Measurements from ENCODE around the gene SH3BP5.

SH3BP5 gene

GRCh38 chr3:15324379-15324808, 8.0 kb downstream of the SH3BP5 start:
- DNase-seq, result no peak

DNA sequence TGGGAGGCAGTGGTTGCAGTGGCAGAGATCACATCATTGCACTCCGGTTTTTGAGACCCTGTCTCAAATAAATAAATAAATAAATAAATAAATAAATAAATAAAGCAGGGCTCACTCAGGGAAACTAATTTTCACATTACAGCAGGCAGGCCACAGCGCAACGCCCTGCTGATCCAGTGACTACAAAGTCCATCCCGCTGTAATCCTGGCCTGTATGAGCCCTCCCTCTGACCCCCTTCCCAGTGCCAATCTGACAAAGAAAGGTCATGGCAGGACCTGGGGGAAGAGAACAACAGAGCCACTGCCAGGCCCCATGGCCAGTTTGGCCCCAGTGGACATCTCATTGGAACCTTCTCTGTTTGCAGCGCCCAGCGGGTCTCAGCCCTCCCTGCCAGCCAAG, 9.3 kb downstream of the SH3BP5 start:
- no peak for DNase-seq

- DNase-seq, result no peak
These were observed 11.0 kb downstream of the SH3BP5 start for GRCh38 chr3:15321349-15321748.

GRCh38 chr3:15319575-15319974, 12.8 kb downstream of the SH3BP5 start:
- DNase-seq, result no peak

DNA sequence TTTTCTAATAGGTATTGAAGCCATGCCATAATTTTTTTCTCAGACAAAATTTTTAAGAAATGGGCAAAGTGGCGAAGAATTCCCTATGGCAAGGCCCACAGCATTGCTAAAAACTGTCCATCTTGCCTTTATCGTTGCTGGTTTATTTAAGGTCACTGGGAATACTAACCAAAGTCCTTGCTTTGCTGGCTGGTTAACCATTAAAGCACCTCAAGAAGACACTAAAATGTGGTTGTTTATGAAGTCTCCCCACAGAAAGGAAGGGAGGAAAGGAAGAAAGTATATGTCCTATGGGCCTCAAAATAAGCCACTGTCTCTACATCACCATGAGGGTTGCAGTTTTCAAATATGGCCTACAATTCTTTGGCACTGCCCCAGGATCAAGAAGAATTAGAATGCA, 13.2 kb downstream of the SH3BP5 start:
- DNase-seq, result no peak

DNA sequence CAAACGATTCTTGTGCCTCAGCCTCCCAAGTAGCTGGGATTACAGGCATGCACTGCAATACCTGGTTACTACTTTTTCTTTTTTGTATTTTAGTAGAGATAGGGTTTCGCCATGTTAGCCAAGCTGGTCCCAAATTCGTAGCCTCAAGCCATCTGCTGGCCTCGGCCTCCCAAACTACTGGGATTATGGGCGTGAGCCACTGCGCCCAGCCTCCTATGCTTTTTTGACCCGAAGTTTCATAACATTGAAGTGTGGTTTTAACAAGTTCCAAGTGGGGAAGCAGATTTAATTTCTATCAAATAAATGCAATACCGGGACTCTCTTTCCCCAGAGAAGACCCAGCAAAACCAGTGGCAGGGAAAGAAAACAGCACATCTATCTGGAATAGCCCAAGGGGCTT, 13.7 kb downstream of the SH3BP5 start:
- no peak for DNase-seq

DNA sequence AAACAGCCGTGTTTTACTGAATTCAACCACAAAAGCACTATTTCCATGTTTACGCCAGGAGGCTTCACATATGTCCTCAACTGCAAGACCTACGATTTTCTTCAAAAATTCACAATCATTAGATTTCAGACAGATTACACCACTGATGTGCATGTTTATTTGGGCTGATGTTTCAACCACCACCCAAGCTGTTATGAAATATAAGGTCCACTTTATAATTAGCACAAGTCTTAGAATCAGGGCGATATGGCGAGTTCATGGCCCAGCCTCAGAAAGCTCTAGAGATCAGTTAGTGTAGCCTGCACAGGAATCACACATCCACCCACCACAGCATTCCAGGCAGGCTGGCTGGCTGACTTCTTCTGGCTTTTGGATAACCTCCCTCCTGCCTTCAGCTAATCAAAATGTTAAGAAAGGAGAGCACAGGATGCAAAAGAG, 15.4 kb downstream of the SH3BP5 start:
- no peak for DNase-seq

GRCh38 chr3:15315003-15315402, 17.4 kb downstream of the SH3BP5 start:
- no peak for DNase-seq

DNA sequence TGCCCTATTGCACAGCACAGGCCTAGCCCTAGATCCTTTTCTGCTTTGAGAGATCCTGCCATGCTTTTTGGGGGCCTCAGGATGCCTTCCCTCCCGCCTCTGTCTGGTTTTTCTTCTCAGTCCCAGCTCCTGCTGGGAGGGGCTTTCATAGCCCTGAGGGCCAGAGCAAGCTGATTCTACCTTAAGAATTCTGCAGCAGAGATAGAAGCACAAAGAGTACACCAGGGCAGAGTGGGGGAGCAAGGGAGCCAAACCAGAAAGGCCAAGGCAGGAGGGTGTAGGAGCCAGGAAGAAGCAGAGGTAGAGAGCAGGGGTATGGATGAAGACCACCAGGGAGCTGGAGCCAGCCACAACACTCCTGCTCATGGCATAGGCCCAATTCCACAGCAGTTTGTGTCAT, 18.1 kb downstream of the SH3BP5 start:
- no peak for DNase-seq

GRCh38 chr3:15313461-15313860, 18.9 kb downstream of the SH3BP5 start:
- no peak for DNase-seq

DNA sequence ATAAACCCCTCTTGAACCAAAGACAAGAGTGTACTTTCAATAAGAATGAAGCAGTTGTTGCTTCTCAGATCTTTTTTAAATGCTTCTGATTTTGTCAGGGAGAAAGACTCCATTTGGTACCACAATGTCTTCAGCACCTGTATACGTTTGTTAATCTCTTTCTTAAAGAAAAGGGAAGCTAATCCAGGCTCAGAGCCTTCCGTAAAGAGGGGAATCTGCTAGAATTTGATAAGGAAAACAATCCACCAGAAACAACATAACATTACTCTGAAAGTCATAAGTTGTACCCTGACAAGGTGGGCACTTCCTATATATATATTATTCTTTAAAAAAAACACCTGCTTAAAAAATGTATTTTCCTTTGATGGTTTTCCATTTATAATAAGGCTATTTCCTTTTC, 19.8 kb downstream of the SH3BP5 start:
- no peak for DNase-seq

DNA sequence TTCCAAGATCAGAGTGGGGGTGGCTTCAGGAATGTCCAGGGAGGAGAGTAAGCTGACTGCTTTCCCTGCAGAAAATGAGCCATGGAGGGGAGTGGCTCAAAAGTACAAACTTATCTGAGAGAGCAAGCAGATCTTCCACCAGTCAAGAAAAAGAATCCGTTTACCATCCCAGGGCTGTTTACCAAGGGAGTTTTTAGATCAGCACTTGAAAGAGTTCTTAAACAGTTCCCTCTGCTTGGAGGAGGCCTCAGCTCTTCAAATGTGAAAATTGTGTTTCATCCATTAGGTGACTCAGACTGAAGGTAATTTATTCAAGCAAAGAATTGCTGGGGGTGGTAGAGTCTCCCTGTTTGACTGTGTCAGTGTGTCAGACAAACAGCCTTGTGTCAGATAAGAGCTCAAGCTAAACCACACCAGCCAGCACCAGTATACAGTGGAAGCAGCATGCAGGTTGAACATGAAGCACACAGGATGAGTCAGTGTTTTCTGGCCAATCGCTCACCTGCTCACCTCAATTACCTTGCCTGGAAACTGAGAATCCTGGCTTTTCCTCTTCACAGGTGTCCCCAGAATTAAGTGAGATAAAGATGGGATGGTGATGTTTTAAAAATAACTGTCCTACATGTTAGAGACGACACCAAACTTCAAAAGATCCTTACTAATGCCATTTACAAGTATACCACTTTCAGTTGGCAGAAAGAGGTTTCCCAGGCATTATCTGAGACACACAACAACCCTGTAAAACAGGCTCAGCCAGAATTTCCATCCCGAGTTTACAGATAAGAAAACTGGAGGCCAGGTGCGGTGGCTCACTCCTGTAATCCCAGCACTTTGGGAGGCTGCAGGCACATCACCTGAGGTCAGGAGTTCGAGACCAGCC, 21.7 kb downstream of the SH3BP5 start:
- no peak for DNase-seq

GRCh38 chr3:15309662-15310335, 22.6 kb downstream of the SH3BP5 start:
- DNase-seq, result no peak

- no peak for DNase-seq
These were observed 24.8 kb downstream of the SH3BP5 start for GRCh38 chr3:15307580-15307979.

DNA sequence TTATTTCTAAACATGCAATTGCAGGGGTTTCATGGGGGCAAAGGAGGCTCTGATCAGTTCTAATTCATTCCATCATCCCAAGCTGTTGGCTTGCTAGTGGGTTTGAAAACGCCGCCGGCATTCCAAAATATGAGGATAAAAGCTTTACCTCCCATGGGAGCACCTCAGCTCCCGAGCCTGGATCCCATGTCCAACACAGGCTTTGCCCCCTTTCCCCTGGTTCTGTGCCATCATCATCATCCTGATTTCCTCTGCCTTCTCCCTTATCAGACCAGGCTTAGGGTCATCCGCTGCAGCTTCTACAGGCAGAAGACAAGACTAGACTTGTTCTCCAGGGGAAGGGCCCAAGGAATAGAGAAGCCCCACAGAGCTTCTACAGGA, 25.4 kb downstream of the SH3BP5 start:
- no peak for DNase-seq

DNA sequence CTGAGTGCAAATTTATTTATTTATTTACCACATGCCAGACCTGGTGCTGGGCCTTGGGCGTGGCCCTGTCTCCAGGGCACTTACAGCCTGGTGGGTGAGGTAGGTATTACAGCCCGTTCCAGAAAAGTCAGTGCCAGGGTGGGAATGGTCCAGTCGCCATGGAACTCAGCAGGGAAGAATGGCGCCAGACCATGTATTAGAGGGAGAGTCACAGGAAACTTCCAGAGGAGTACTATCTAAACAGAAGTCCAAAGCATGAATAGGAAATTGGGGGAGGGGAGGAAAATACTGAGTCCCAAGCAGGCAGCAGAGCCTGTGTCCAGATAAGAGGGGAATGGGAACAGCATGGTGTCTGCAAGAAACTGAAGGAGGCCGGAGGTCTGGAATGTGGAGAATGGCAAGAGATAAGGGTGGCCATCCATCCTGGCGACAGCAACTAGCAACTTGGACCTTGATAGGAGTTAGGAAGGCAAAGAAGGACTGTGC, 27.0 kb downstream of the SH3BP5 start:
- no peak for DNase-seq

- DNase-seq, result no peak
These were observed 28.7 kb downstream of the SH3BP5 start for GRCh38 chr3:15303728-15304127.

DNA sequence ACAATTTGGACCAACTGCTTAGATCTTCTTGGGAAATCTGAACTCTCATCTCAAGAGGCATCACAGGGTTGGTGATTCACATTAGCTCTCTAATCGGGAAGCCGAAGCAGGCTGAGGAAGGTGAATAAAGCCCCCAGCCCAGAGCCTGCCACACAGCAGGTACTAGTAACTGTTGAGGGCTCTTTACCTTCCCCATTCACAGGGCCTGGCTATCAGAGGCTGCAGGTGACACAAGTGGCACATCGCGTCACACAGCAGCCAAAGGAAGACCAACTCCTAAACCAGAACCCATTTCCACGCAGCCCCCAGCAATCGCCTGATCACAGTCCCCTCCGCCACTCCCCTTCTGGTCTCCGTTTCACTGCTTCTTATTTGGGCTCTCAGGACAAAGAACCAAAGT, 29.2 kb downstream of the SH3BP5 start:
- no peak for DNase-seq

DNA sequence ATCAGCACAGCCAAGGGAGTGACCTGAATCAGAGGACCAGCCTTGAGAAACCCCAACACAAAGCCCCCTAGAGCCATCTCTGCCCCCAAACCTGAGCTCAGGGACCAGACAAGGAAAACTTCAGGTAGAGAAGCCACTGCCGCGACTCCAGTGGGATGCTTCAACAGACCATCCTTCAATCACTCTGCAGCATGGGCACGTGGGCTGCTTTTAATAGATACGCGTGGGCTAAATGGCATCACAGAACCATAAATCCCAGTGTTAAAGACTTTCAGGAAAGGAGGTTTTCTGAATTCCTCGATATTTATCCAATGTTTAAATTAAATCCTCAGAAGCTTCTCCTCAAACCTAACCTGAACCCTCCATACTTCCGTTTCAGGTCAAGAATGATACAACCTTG, 30.6 kb downstream of the SH3BP5 start:
- no peak for DNase-seq

- DNase-seq, result no peak
These were observed 31.9 kb downstream of the SH3BP5 start for GRCh38 chr3:15300323-15301078.

GRCh38 chr3:15299036-15299435, 33.4 kb downstream of the SH3BP5 start:
- DNase-seq, result peak; percentile 53

GRCh38 chr3:15298504-15298903, 33.9 kb downstream of the SH3BP5 start:
- no peak for DNase-seq

DNA sequence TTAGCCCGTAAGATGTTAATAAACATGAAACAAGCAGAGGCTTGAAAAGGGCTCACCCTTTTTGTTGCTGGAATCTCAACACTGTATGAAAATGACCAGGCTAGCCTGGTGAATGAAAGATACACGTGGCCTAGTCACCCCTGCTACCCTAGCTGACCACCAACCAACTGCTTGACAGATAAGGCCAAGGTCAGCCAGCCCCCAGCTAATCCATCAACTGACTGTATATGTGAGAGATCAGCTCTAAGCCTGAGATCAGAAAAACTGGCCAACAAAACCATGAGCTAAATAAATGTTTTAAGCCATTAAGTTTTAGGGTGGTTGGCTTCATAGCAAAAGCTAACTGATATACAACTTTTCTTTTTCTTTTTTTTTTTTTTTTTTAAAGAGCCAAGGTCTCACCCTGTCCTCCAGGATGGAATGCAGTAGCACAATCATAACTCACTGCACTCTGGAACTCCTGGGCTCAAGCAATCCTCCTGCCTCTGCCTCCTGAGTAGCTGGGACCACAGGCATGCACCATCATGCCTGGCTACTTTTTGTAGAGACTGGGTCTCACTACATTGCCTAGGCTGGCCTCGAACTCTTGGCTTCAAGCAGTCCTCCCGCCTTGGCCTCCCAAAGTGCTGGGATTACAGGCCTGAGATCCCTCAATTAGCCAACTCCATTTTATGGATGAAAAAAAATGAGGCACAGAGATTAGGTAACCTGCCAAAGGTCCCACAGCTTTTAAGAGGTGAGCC, 34.6 kb downstream of the SH3BP5 start:
- DNase-seq, result no peak

Data from NCI-H1694 treated with DMSO at 0.1 percent for 48 hours (cell line).